Effector CD4-positive, alpha-beta T cell (primary cell): ENCODE measurements around the gene MAP3K4.
A peak's percentile ranks its signal among the peaks of the same experiment; 100 is the strongest.

Source experiments
- DNase-seq: peaks from one replicate; pipeline ENCODE4 v3.0.0-alpha.2; 2020

MAP3K4 gene

DNA sequence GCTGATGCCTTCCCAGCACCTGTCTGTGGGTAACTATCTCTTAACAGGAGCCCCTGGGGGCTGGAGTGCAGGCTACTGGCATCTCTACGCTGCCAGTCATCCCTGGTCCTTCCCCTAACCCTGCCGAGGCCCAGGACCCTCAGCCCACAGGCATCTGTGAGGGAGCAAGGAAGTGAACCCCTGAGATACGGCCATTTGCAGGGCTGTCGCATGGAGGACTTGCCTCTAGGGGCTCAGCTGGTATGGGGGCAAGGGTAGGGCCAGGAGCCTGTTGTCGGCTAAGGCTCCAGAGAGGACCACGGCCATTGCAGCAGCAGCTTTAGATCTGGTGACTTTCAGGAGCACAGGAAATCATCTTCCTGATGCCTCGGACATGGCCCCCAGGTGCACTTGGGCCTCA lies 49.7 kb downstream of the MAP3K4 start:
- DNase-seq: no peak

GRCh38 chr6:161044335-161044734 lies 52.8 kb downstream of the MAP3K4 start:
- no peak for DNase-seq

- no peak for DNase-seq
Observed at GRCh38 chr6:161048641-161049040, 57.1 kb downstream of the MAP3K4 start.

DNA sequence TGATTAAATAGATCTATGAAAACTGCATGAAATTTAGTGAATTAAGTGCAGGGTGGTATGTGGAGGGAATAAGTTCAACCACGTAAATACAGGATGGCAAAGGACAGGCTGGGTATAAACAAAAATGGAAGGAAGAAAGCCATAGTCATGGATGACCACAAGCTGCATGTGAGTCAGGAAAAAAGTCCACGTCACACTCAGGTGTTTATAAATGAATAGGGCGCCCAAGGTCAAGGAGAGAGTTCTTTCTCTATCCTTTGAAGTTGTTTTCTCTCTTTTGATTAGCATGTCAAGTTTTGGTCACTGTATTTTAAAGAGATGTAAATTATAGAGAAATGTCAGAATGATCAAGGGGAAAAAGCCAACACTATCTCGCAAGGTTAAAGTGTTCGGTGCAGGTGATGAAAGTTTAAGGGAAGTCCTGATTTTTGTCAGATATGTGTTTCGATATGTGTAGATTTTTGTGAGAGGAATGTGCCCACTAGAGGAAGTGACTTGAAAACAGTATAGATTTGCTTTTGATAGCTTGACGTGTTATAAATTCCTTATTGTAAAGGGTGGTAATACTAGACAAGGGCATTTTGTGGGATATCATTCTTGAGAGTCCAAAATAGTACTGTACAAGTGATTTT lies 58.7 kb downstream of the MAP3K4 start:
- no peak for DNase-seq

GRCh38 chr6:161053103-161053502 lies 61.5 kb downstream of the MAP3K4 start:
- DNase-seq: no peak

DNA sequence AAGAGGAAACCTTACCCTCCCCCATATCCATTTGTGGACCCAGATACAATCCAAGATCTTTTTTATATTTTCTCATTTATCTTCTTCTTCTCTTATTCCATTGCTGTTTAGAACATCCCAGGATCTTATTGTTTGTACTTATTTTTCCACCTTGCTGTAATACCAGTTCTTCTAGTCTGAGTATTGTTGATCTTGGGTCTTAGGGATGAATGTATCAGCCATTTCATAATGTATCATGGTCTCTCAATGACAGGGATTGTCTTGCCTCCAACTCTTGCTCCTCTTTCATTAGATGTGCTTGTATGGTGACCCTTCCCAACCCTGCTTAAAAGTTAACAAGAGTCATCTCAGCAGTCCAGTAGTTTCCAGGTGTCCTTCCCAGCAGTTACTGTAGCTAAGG lies 63.3 kb downstream of the MAP3K4 start:
- no peak for DNase-seq

DNA sequence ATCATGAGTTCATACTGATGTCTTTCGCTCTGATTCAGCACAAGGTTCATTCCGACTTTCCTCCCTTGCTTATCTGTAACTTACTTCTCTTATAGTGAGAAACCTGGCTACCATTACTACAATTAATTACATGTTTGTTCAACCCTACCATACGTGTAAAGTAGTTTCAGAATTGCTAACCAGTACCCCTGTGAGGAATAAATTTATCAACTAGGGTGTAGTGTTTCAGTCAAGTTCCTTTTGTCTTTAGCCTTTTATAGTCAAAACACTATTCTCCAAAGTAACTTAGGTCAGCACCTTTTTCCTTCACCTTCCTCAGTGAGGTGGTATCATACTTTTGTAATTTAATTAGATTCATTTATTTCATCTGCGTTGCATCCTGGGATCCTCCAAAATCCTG lies 64.9 kb downstream of the MAP3K4 start:
- DNase-seq: no peak

- no peak for DNase-seq
Observed at GRCh38 chr6:161057103-161058091, 65.8 kb downstream of the MAP3K4 start.

DNA sequence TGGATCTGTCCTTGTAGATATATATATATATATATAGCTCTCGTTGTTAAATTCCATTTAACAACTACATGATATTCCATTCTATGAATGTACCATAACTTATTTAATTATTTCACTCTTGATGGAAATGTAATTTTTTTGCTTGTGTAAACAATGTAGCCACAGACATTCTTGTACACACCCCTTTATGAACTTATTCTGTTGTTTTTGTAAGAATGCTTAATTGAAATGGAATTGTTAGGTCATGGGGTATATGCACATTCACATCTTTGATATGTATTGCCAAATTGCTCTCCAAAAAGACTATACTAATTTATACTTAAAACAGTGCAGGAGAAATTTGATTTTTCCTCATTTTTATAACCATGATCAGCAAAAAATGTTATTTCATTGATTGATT lies 67.2 kb downstream of the MAP3K4 start:
- no peak for DNase-seq

GRCh38 chr6:161061576-161061975 lies 70.0 kb downstream of the MAP3K4 start:
- no peak for DNase-seq

DNA sequence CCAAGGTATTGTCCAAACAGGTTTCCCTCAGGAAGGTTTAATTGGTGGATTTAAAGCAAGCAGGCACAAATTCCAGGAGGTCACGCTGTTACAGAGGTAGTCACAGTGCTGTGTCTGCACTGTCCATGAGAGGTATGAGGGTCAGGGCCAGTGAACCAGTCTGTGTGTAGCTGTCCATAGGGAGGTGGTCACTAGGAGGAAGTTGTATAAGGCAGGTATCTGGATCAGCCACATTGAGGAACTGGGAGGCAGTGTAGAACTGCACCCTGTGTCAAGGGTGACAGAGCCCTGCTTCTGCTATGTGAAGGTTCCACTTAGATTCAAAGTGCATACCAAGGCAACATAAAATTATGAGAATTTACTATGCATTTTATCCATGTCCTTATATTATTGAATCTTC lies 73.3 kb downstream of the MAP3K4 start:
- DNase-seq: no peak

GRCh38 chr6:161066511-161066910 lies 74.9 kb downstream of the MAP3K4 start:
- DNase-seq: no peak

DNA sequence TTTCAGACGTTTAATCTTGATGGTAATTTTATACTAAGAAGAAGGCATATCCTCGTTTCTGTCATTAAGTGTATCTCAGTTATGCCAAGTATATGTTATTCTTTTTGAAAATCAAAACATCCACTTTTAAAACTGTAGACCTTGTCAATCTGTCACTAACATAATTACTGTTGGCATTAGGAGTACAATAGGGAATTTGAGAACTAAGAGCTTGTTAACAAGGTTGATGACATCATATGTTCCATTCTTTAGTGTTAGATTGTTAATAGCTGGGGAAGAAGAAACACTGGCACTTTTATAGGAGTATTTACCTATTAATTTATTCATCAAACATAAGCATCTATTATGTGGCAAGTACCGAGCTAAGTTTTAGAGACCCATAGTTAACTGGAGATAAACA lies 76.2 kb downstream of the MAP3K4 start:
- no peak for DNase-seq

- no peak for DNase-seq
Observed at GRCh38 chr6:161068321-161068741, 76.8 kb downstream of the MAP3K4 start.

DNA sequence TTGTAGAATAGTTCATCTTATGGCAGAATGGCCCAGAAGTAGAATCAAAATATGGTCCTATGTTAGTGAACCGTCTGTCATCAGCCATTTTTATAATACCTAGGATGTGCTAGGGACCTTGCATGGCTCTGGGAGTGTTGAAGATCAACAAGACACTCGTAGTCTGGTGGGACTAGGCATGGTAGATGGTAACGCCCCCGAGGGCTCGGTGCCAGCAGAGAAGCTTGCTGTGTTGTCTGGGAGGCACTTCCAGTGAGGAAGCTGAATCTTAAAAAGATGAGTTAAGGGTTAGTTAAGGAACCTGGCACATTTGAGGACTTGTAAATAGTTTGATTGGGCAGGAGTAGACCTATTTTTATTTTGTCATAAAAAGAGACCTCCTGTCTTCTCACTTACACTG lies 82.4 kb downstream of the MAP3K4 start:
- no peak for DNase-seq

GRCh38 chr6:161074496-161075121 lies 83.0 kb downstream of the MAP3K4 start:
- no peak for DNase-seq

DNA sequence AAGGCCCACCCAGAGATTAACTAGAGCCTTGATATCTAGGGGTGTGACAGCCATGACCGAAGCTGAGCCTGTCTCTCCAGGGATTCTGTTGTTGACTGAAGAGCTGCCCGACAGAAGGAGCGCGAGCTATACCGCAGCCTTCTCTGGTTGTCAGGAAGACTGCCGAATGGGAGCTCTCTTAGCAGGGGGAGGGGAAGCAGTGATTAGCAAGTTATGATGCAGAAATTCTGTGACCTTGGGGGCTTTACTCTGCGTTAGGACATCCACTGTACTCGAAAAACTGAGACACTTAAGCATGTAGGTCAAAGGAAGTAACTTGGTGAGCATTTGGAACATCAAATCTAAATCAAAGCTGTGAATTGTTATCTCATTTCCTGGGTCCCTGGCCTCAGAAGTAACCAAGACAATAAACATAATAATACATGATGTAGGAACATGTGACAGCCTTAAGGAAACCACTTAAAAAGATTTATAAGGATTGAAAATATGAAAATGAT lies 84.7 kb downstream of the MAP3K4 start:
- peak; percentile 38 for DNase-seq

DNA sequence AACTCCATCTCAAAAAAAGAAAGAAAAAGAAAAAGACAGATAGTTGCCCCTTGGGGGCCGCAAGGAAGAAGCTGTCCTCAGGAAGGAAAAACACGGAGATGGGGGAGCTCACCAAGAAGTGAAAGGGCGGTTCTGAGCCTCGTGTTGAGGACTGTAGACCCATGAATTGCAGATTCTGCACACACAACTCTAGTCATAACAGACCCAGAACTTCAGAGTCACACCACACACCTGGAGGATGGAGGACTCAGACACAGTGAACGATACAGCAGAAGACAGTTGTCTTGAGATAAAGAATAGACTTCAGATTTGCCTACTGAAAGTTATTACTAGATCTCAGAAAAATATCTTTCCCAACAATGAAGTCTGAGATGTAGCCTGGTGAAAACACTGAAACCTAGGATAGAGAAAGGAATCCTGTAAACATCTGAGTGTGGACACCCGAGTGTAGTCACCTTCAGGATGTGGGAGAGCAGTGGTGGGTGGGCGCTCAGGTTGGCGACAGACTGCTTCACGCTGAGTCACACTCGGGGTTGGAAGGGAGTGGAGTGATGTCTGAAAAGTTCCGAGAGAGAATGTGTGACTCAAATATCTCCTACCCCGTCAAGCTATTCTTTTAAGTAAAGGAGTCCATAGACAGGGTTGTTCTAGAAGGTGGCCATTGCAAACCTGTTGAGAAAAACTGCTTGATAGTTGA lies 88.1 kb downstream of the MAP3K4 start:
- peak; percentile 30 for DNase-seq

GRCh38 chr6:161080263-161080970 lies 88.8 kb downstream of the MAP3K4 start:
- DNase-seq: no peak

DNA sequence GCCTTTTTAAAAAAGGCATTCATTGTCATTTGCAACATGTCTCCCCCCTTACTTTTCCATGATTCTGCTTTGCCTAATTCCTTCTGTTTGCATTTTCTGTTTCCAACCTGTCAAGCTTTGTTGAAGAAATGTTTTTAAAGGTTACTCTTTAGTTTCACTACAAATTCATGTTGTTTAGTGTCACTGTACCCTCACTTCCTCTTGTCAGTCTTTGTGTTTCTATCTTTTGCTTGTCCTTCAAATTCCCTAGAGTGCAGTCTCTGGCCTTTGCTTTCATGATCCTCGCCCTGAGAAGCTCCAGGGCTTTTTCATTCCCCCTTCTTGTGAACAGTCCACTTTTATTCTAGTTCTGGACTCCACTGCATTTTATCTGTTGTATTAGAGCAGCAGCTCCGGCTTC lies 90.6 kb downstream of the MAP3K4 start:
- DNase-seq: no peak

- DNase-seq: no peak
Observed at GRCh38 chr6:161085246-161085645, 93.7 kb downstream of the MAP3K4 start.

GRCh38 chr6:161088676-161089328 lies 97.2 kb downstream of the MAP3K4 start:
- DNase-seq: no peak
